Upper lobe of left lung (tissue), 6 donors: Measurements from ENCODE around the gene HPN. TPM values are rescaled to one million over a fixed set of nuclear protein-coding genes. Genes with fewer than 3 reads are reported as not detected.

ENCODE experiments used
- ATAC-seq, 2 donors: fragments of 200-7000 bp; cut with Tn5 transposase; one replicate each; pipeline ENCODE4 v1.9.1; 2022; ENCODE audit warnings: mild to moderate bottlenecking in 2 of 2, moderate library complexity in 2 of 2; ENCODE audit not compliant: low FRiP score in 2 of 2
- DNase-seq, 2 donors: peaks; one replicate each; pipeline ENCODE4 v3.0.0-alpha.2; 2019 to 2020
- H3K27ac ChIP-seq, 4 donors: fragments of 200-600 bp; sonication (generic); one replicate each; pipeline ENCODE4 v1.5.1; 2016 to 2019
- H3K27me3 ChIP-seq, 4 donors: fragments of 200-600 bp; sonication (generic); one replicate each; pipeline ENCODE4 v1.5.1; 2017 to 2019
- H3K36me3 ChIP-seq, 4 donors: fragments of 200-600 bp; sonication (generic); one replicate each; pipeline ENCODE4 v1.5.1; 2016 to 2019
- H3K4me1 ChIP-seq, 4 donors: fragments of 200-600 bp; sonication (generic); one replicate each; pipeline ENCODE4 v1.5.1; 2018 to 2019
- H3K4me3 ChIP-seq, 4 donors: fragments of 200-600 bp; sonication (generic); one replicate each; pipeline ENCODE4 v1.5.1; 2017 to 2019; ENCODE audit warnings: mild to moderate bottlenecking in 2 of 4, moderate library complexity in 1 of 4
- H3K9me3 ChIP-seq, 4 donors: fragments of 200-600 bp; sonication (generic); one replicate each; pipeline ENCODE4 v1.5.1; 2018 to 2019
- CTCF ChIP-seq, 6 experiments: fragments of 450-650 bp in 4 of 6; fragments of 200-600 bp in 2 of 6; sonication (generic) in 2 of 6; IDR thresholded peaks; one replicate each; pipeline ENCODE4 v1.5.1; 2016 to 2019; ENCODE audit warnings: antibody characterized with exemption in 6 of 6
- EP300 ChIP-seq, 4 donors: sonication (generic); formaldehyde crosslinking; IDR thresholded peaks; one replicate each; pipeline ENCODE4 v1.5.1; 2017; ENCODE audit warnings: antibody characterized with exemption in 4 of 4, control low read depth in 2 of 4
- POLR2A ChIP-seq, 4 donors: fragments of 450-650 bp; IDR thresholded peaks; one replicate each; pipeline ENCODE4 v1.5.1; 2016 to 2017; ENCODE audit warnings: antibody characterized with exemption in 4 of 4, mild to moderate bottlenecking in 2 of 4
- POLR2AphosphoS5 ChIP-seq, 2 donors: sonication (generic); formaldehyde crosslinking; IDR thresholded peaks; one replicate each; pipeline ENCODE4 v1.5.1; 2017; ENCODE audit warnings: antibody characterized with exemption in 2 of 2
- WGBS, 2 donors: methylation state at CpG; one replicate each; pipeline ENCODE4 v1.1.5; 2017 to 2018; 5-methylcytosine and 5-hydroxymethylcytosine counted together
- total RNA-seq, 6 donors: library from RNA; depleted of rRNA in 4 of 6; stranded (reverse); fragments of >200 nt in 4 of 6; gene quantifications; one replicate each; pipeline versions ENCODE4 v1.1.0 to v1.2.1, GENCODE V29; 2016 to 2021
- donor health status: DM: no; HTN: no; CAD: no; lungs with moderate emphysema.
- donor health status: DM: no; HTN: yes; CAD: no; lungs with severe emphysema.

Gene HPN
- total RNA-seq, 6 donors from 2014 or later: 15.9 to 54.5 (median 41.1) TPM

GRCh38 chr19:35063940-35064818 is 22.7 kb downstream of the HPN start:
- no peak overlapping the region for H3K27ac ChIP-seq
- no peaks in the 10 kb centered on the region for H3K36me3 ChIP-seq
- 77 to 82% methylated on average over 10 of the region's 10 CpGs for WGBS, 2 donors
- no peak for DNase-seq
- H3K9me3 ChIP-seq: no peaks in the 10 kb centered on the region
- no peak overlapping the region for H3K4me3 ChIP-seq
- ATAC-seq: no peak
- TF ChIP-seq POLR2AphosphoS5 (IDR thresholded peaks at IDR 0.05): no peak
- no peak for TF ChIP-seq CTCF (IDR thresholded peaks at IDR 0.05)
- TF ChIP-seq POLR2A (IDR thresholded peaks at IDR 0.05): no peak
- TF ChIP-seq EP300 (IDR thresholded peaks at IDR 0.05): no peak
- peaks cover 0 to 8% (median 5%) of the 10 kb centered on the region in 4 donors for H3K4me1 ChIP-seq
- no peaks in the 10 kb centered on the region for H3K27me3 ChIP-seq

- DNase-seq (peak in 1 of 2 donors; percentile 40), ATAC-seq (no peak)
- Histone ChIP-seq H3K4me3 (no peak overlapping the region), H3K4me1 (peaks cover 0 to 8% (median 5%) of the 10 kb centered on the region in 4 donors), H3K27me3 (no peaks in the 10 kb centered on the region), H3K9me3 (peaks cover 2 to 5% (median 3%) of the 10 kb centered on the region in 4 donors), H3K27ac (no peak overlapping the region), H3K36me3 (no peaks in the 10 kb centered on the region)
- TF ChIP-seq EP300 (IDR thresholded peaks at IDR 0.05): no peak
- TF ChIP-seq POLR2A (IDR thresholded peaks at IDR 0.05): no peak
- TF ChIP-seq CTCF (IDR thresholded peaks at IDR 0.05): no peak
- no peak for TF ChIP-seq POLR2AphosphoS5 (IDR thresholded peaks at IDR 0.05)
- 81 to 98% methylated on average over 3 to 7 of the region's 10 CpGs for WGBS, 2 donors
Measured at GRCh38 chr19:35065574-35065973, 24.1 kb downstream of the HPN start.

- no peak overlapping the region for H3K4me3 ChIP-seq
- ATAC-seq (no peak), DNase-seq (peak in 1 of 2 donors; percentile 55)
- WGBS, 2 donors: 93 to 94% methylated on average over 14 to 15 of the region's 15 CpGs
- no peaks in the 10 kb centered on the region for H3K36me3 ChIP-seq
- TF ChIP-seq CTCF (IDR thresholded peaks at IDR 0.05): no peak
- no peak for TF ChIP-seq EP300 (IDR thresholded peaks at IDR 0.05)
- no peak for TF ChIP-seq POLR2A (IDR thresholded peaks at IDR 0.05)
- no peak for TF ChIP-seq POLR2AphosphoS5 (IDR thresholded peaks at IDR 0.05)
- no peak overlapping the region for H3K27ac ChIP-seq
- H3K4me1 ChIP-seq: peaks cover 0 to 8% (median 5%) of the 10 kb centered on the region in 4 donors
- H3K27me3 ChIP-seq: no peaks in the 10 kb centered on the region
- H3K9me3 ChIP-seq: peaks cover 4 to 7% (median 5%) of the 10 kb centered on the region in 4 donors
Measured at GRCh38 chr19:35066121-35066520, 24.6 kb downstream of the HPN start.

GRCh38 chr19:35066691-35067563 is 25.4 kb downstream of the HPN start:
- WGBS, 2 donors: 15 to 17% methylated on average over 13 to 14 of the region's 14 CpGs
- ATAC-seq (peak; percentile 87 to 89), DNase-seq (peak; percentile 83 to 92)
- no peak overlapping the region for H3K27ac ChIP-seq
- TF ChIP-seq CTCF (IDR thresholded peaks at IDR 0.05) (peak; percentile 83 to 91 (median 88)), EP300 (IDR thresholded peaks at IDR 0.05) (no peak), POLR2A (IDR thresholded peaks at IDR 0.05) (peak in 1 of 4 donors; percentile 26), POLR2AphosphoS5 (IDR thresholded peaks at IDR 0.05) (no peak)
- H3K4me3 ChIP-seq: no peak overlapping the region
- H3K36me3 ChIP-seq: no peaks in the 10 kb centered on the region
- peaks cover 4 to 7% (median 5%) of the 10 kb centered on the region in 4 donors for H3K9me3 ChIP-seq
- peaks cover 0 to 8% (median 5%) of the 10 kb centered on the region in 4 donors for H3K4me1 ChIP-seq
- no peaks in the 10 kb centered on the region for H3K27me3 ChIP-seq
